ENCODE data around the gene EFEMP2. TPM values are rescaled to one million over a fixed set of nuclear protein-coding genes. Genes with fewer than 3 reads are reported as not detected.

The EFEMP2 gene
- total RNA-seq, 1 experiment from 2014 or later = 3.4 TPM

DNA sequence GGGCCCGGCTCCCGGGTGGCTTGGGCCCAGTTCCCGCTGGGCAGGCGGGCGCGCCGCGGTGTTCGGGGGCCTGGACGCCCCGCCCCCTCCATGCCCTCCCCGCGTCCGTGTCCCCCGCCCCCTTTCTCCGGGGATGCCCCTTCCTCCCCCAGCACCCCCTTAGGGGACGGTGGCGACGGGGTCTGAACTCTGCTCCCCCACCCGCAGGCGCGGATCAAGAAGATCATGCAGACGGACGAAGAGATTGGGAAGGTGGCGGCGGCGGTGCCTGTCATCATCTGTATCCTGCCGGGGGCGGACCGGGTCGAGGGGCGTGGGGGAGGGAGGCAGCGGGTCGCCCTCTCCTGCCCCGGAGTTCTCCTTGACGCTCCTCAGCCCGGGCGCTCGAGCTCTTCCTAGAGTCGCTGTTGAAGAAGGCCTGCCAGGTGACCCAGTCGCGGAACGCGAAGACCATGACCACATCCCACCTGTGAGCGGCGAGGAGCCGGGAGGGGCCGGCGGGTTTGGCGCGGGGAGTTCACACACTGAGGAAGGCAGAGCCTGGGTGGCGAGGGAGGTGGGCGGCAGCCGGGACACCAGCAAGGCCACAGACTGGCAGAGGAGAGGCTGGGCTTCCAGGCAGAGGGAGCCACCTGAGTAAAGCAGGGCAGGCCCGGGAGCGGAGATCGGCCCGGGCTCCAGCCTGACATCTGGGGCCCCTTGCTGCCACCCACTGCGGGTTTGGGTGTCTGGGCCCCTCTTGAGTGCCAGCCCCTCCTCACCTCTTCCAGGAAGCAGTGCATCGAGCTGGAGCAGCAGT, 47.2 kb upstream of the EFEMP2 start:
- peaks cover 76% of the 10 kb centered on the region for H3K36me3 Mint-ChIP-seq (ENCODE audit: insufficient read depth, unreplicated experiment)
- peaks cover 33% of the 10 kb centered on the region for H3K4me1 Mint-ChIP-seq (ENCODE audit: low read depth, unreplicated experiment)
- H3K27me3 Mint-ChIP-seq (ENCODE audit: unreplicated experiment) = no peaks in the 10 kb centered on the region
- intact Hi-C loops (cut with micrococcal nuclease; ENCODE audit: unreplicated experiment) = no loop called here
- peak overlapping the region; percentile 52 for H3K27ac Mint-ChIP-seq (ENCODE audit: unreplicated experiment)
- CTCF ChIA-PET = no interaction called here
- no peak for DNase-seq
- TF ChIP-seq, protein P1, sequence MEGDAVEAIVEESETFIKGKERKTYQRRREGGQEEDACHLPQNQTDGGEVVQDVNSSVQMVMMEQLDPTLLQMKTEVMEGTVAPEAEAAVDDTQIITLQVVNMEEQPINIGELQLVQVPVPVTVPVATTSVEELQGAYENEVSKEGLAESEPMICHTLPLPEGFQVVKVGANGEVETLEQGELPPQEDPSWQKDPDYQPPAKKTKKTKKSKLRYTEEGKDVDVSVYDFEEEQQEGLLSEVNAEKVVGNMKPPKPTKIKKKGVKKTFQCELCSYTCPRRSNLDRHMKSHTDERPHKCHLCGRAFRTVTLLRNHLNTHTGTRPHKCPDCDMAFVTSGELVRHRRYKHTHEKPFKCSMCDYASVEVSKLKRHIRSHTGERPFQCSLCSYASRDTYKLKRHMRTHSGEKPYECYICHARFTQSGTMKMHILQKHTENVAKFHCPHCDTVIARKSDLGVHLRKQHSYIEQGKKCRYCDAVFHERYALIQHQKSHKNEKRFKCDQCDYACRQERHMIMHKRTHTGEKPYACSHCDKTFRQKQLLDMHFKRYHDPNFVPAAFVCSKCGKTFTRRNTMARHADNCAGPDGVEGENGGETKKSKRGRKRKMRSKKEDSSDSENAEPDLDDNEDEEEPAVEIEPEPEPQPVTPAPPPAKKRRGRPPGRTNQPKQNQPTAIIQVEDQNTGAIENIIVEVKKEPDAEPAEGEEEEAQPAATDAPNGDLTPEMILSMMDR (IDR thresholded peaks at IDR 0.05; ENCODE audit: unreplicated experiment) = no peak
- no peaks in the 10 kb centered on the region for H3K9me3 Mint-ChIP-seq (ENCODE audit: low read depth, unreplicated experiment)
- peak overlapping the region; percentile 94 for H3K4me3 Mint-ChIP-seq (ENCODE audit: low read depth, unreplicated experiment)
- no TSS peak for BruUV-seq (replicated peaks)

DNA sequence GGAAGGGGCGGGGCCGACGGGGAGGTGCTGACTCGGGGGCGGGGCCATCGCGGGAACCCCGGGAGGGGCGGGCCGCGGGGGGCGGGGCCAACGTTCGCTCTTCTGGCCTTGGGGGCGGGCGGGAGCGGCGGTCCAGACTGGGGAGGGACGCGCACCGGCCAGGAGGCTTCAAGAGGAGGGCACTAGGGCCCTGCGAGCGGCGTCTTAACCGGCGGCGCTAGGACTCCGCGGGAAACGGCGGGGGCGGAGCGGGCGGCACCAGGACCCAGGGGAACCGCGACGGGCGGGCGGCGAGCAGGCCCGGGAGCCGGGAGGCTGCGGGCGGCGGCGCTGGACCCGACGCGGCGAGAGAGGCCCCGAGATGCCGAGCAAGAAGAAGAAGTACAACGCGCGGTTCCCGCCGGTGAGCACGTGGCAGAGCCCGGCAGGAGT, 46.6 kb upstream of the EFEMP2 start, which contains the start of gene DRAP1:
TSS of gene DRAP1 (plus strand) at position 286 of the 432 bp plus-strand sequence. CDS start at position 362, 76 bp downstream.
- H3K27ac Mint-ChIP-seq (ENCODE audit: unreplicated experiment) = peak within 1 kb of the TSS; percentile 56
- H3K9me3 Mint-ChIP-seq (ENCODE audit: low read depth, unreplicated experiment) = no peaks in the 10 kb centered on the region
- peak within 1 kb of the TSS; percentile 94 for H3K4me3 Mint-ChIP-seq (ENCODE audit: low read depth, unreplicated experiment)
- no peaks in the 10 kb centered on the region for H3K27me3 Mint-ChIP-seq (ENCODE audit: unreplicated experiment)
- H3K4me1 Mint-ChIP-seq (ENCODE audit: low read depth, unreplicated experiment) = peaks cover 40% of the 10 kb centered on the region
- BruUV-seq (replicated peaks) = no TSS peak
- peaks cover 81% of the 10 kb centered on the region for H3K36me3 Mint-ChIP-seq (ENCODE audit: insufficient read depth, unreplicated experiment)
- intact Hi-C loops (cut with micrococcal nuclease; ENCODE audit: unreplicated experiment) = no loop called here
- TF ChIP-seq, protein P1 (IDR thresholded peaks at IDR 0.05; ENCODE audit: unreplicated experiment) = no peak
- CTCF ChIA-PET = no interaction called here
- peak; percentile 98 for DNase-seq

DNA sequence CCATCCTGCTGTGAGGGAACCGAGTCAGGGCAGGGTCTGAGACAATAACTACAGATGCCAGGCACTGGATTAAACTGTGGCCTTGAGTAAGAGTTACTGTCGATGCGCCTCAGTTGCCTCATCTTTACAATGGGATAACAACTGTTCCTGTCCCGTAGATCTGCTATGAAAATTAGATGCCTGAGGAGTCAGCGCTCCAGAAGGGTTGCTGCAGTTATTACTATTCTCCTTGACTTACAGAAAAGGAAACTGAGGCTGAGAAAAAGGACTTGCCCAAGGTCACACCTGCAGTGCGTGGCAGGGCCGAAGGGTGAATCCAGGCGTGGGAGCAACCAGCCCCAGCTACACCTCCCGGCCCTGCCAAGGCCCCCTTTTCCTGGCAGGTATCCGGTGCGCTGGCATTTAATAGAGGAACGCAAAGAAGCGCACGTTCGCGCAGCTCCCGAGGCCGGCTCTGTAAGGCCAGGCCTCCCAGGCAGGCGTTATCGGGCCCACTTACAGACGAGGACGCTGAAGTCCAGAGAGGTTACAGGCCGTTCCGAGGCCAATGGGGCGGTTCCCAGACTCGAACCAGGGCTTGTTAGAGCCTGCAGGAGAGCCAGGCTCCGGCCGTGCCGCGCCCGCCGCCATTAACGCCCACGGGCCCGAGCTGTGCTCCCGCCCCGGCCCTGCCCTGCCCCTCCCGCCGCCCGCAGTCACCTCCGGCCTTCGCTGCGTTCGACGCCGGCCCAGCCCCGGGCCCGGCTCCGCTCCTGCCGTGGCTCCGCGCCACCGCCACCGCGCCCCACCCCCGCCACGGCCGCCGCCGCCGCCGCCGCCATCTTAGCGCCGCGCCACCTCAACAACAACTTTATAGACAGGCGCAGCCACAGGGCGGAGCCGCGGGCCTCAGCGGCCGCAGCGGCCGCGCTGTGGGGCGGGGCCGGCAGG, 45.9 kb upstream of the EFEMP2 start, which contains the start of gene C11orf68:
TSS of gene C11orf68 (minus strand) at position 852 of the 930 bp plus-strand sequence. CDS start at position 821, 31 bp downstream.
- CTCF ChIA-PET = interaction anchor here (0.5 kb wide), 1 partner anchor 9 kb away, joined by 3 read pairs; no protein-coding TSS in a partner anchor
- H3K9me3 Mint-ChIP-seq (ENCODE audit: low read depth, unreplicated experiment) = no peaks in the 10 kb centered on the region

More for the DNA sequence above, 45.9 kb upstream of the EFEMP2 start, which contains the start of gene C11orf68:
- Mint-ChIP-seq H3K27ac (ENCODE audit: unreplicated experiment) (peak within 1 kb of the TSS; percentile 56), H3K4me1 (ENCODE audit: low read depth, unreplicated experiment) (peaks cover 40% of the 10 kb centered on the region), H3K4me3 (ENCODE audit: low read depth, unreplicated experiment) (peak within 1 kb of the TSS; percentile 94), H3K27me3 (ENCODE audit: unreplicated experiment) (no peaks in the 10 kb centered on the region), H3K36me3 (ENCODE audit: insufficient read depth, unreplicated experiment) (peaks cover 74% of the 10 kb centered on the region)
- intact Hi-C loops (cut with micrococcal nuclease; ENCODE audit: unreplicated experiment) = no loop called here
- TF ChIP-seq, protein P1 (IDR thresholded peaks at IDR 0.05; ENCODE audit: unreplicated experiment) = no peak
- no peak for DNase-seq
- BruUV-seq (replicated peaks) = no TSS peak
